Activated naive CD8-positive, alpha-beta T cell treated with anti-CD3 and anti-CD28 coated beads for 36 hours (primary cell): ENCODE results near the gene CES3. TPM values are rescaled to one million over a fixed set of nuclear protein-coding genes. Genes with fewer than 3 reads are reported as not detected.
"Not testable (repeated sequence)": the region's sequence is repeated elsewhere in the genome, so short reads cannot be mapped to it uniquely, and the experiment has no call there.

Experiments
- DNase-seq: peaks from one replicate; pipeline ENCODE4 v3.0.0; 2021
- H3K27ac Mint-ChIP-seq: one replicate; pipeline ENCODE4 v1.8.0; 2022; ENCODE audit warnings: mild to moderate bottlenecking, moderate library complexity, mixed read lengths
- H3K27me3 Mint-ChIP-seq: one replicate; pipeline ENCODE4 v1.8.0; 2022; ENCODE audit warnings: mild to moderate bottlenecking, mixed read lengths
- H3K36me3 Mint-ChIP-seq: one replicate; pipeline ENCODE4 v1.8.0; 2021; ENCODE audit warnings: mild to moderate bottlenecking, mixed read lengths
- H3K4me1 Mint-ChIP-seq: one replicate; pipeline ENCODE4 v1.8.0; 2021; ENCODE audit warnings: mixed read lengths
- H3K4me3 Mint-ChIP-seq: one replicate; pipeline ENCODE4 v1.8.0; 2022; ENCODE audit warnings: mild to moderate bottlenecking, moderate library complexity, mixed read lengths
- H3K9me3 Mint-ChIP-seq: one replicate; pipeline ENCODE4 v1.8.0; 2022; ENCODE audit warnings: mixed read lengths
- total RNA-seq, 2 experiments: library from RNA; stranded (reverse); gene quantifications; one replicate each; pipeline ENCODE4 v1.2.3, GENCODE V29; 2021

CES3 gene
- total RNA-seq, 2 experiments from 2014 or later: 0.43 to 0.80 TPM

DNA sequence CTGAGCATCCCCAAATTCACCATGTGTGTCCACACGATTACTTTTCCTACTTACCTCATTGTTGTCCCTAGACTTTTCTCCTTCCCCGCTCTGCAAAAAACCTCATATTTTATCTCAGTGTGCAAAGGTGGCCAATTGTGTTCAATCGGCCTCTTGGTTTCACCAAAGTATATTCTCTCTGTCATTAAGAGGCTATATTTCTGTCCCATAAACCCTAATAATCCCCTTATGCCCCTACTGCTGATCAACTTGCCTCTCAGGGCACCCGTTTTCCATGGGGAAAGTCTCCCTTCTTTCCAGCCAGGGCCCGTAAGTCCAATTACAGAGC is 14.1 kb upstream of the CES3 start:
- Mint-ChIP-seq H3K4me3 (no peak overlapping the region), H3K36me3 (peaks cover 3% of the 10 kb centered on the region), H3K9me3 (no peaks in the 10 kb centered on the region), H3K27me3 (peaks cover 38% of the 10 kb centered on the region), H3K27ac (no peak overlapping the region), H3K4me1 (peaks cover 20% of the 10 kb centered on the region)
- DNase-seq: no peak

DNA sequence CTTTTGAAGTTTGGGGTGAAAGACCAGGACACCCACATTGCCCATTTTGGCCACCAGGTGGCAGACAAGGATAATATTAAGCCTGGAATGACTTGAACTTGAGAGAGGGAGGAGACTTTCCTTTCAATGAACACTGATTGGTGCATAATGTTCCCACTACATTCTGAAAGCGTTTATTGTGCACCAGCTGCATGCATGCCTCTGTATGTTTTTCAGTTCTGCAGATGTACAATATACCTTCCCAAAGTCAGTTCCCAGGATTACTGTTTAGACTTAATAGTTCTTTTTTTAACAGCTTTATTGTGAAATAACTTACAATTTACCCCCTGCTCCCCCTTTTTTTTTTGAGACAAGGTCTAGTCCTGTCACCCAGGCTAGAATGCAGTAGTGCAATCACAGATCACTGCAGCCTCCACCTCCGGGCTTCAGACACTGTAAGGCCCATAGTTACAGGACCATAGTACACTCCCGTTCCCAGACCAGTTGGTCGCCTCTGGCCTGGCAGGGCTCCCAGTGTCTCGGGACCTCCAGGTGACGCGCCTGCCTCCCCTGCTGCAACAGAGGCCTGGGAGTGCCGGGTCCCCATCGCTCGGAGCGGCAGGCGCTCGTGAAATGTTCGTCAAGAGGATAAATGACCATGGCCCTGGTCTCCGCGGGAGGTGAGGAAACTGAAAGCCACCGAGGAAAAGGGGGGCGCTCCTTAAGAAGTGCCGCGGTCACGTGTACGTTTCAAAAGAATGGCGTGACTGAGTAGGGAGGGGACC is 13.6 kb upstream of the CES3 start:
- no peak overlapping the region for H3K27ac Mint-ChIP-seq

DNA sequence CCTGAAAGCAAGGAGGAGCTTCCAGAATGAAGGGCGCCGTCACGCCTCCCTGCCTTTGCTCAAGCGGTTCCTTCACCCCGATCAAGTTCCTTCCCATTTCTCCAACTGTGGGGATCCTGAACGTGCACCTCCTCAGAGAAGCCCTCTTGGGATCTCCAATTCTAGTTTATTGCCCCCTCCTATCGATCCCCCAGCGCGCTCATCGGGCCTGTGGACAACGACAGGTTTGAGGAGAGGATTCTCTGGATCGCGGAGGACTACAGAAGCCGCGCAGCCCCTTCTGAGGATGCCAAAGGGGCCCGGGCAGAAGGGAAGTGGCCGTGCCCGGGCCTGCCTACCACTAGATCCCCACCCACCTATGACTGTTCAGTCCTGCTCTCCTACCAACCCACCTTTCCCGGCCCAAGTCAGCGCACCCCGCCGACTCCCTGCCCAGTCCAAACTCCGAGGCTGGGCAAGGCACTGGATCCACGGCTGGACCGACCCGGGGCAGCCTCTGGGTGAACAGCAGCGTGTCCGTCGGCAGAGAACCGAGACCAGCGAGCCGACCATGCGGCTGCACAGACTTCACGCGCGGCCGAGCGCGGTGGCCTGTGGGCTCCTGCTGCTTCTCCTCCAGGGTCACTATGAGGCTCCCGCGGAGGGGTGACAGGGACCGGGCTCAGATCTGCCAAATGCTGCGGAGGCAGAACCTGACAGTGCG is 12.8 kb upstream of the CES3 start:
- Mint-ChIP-seq H3K9me3 (no peaks in the 10 kb centered on the region), H3K27me3 (peaks cover 41% of the 10 kb centered on the region), H3K36me3 (no peaks in the 10 kb centered on the region), H3K4me3 (peak overlapping the region; percentile 83), H3K27ac (no peak overlapping the region), H3K4me1 (peaks cover 20% of the 10 kb centered on the region)
- no peak for DNase-seq

More for the DNA sequence above, 13.6 kb upstream of the CES3 start:
- peaks cover 40% of the 10 kb centered on the region for H3K27me3 Mint-ChIP-seq
- peak overlapping the region; percentile 83 for H3K4me3 Mint-ChIP-seq
- peaks cover 20% of the 10 kb centered on the region for H3K4me1 Mint-ChIP-seq
- H3K9me3 Mint-ChIP-seq: no peaks in the 10 kb centered on the region
- peaks cover 3% of the 10 kb centered on the region for H3K36me3 Mint-ChIP-seq
- peak; percentile 81 for DNase-seq

DNA sequence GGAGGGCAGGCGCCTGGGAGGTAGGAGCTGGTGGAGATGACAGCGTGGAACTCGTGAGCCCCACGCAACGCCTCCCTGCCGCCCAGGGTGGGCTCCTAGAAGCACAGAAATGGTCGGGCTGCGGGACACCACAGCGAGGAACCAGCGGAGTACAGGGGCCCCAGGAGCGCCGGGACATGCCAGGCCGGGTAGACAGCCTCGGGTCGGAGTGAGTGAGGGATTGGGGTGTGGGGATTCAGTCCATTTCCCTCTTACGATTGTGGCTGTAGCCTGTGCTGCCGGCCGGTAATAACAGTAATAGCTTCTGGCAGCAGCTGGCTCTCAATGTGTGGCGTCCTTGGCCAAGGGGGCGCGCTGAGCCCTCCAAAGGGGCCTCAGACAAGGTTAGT is 12.2 kb upstream of the CES3 start:
- peak overlapping the region; percentile 83 for H3K4me3 Mint-ChIP-seq
- no peaks in the 10 kb centered on the region for H3K9me3 Mint-ChIP-seq
- peaks cover 46% of the 10 kb centered on the region for H3K27me3 Mint-ChIP-seq
- H3K4me1 Mint-ChIP-seq: peaks cover 20% of the 10 kb centered on the region
- H3K36me3 Mint-ChIP-seq: no peaks in the 10 kb centered on the region
- no peak overlapping the region for H3K27ac Mint-ChIP-seq
- DNase-seq: no peak

DNA sequence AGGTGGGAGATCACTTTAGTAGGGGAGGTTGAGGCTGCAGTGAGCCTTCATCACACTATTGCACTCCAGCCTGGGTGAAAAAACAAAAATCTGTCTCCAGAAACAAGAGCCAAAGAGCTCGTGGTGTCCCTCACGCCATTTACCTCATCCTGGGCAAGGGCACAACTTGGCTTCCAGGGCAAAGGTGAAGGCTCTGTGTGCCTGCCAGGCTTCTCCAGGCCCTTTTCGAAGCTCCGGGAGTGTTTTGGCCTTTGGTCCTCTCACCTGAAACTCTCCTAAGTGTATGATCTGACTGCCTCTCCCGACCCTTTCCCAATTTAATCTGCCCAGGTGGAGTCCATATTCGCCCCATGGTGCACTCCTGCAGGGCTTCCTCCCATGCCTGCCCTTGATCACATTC is 11.6 kb upstream of the CES3 start:
- no peaks in the 10 kb centered on the region for H3K36me3 Mint-ChIP-seq
- no peak overlapping the region for H3K4me3 Mint-ChIP-seq
- DNase-seq: no peak
- H3K4me1 Mint-ChIP-seq: peaks cover 20% of the 10 kb centered on the region
- H3K27ac Mint-ChIP-seq: no peak overlapping the region
- peaks cover 50% of the 10 kb centered on the region for H3K27me3 Mint-ChIP-seq
- no peaks in the 10 kb centered on the region for H3K9me3 Mint-ChIP-seq

DNA sequence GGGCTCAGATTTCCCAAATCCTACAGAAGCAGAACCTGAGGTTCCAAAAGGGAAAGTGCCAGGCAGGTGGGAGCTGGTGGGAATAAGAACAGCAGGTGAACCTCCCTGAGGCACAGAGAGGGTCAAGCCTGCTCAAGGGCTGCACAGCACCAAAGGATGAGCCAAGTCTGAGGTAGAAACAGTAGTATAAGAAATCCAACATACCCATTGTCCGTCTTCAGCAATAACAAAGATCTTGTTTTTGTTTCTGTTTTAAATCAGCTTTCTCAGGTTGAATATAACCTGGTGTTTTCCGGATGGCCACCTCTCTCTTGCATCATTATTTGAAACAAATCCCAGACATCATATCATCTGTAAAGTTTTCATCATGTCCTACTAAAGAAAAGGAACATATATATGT is 10.6 kb upstream of the CES3 start:
- H3K36me3 Mint-ChIP-seq: no peaks in the 10 kb centered on the region
- peaks cover 53% of the 10 kb centered on the region for H3K27me3 Mint-ChIP-seq
- peaks cover 20% of the 10 kb centered on the region for H3K4me1 Mint-ChIP-seq
- H3K27ac Mint-ChIP-seq: no peak overlapping the region
- H3K9me3 Mint-ChIP-seq: no peaks in the 10 kb centered on the region
- H3K4me3 Mint-ChIP-seq: no peak overlapping the region
- no peak for DNase-seq

DNA sequence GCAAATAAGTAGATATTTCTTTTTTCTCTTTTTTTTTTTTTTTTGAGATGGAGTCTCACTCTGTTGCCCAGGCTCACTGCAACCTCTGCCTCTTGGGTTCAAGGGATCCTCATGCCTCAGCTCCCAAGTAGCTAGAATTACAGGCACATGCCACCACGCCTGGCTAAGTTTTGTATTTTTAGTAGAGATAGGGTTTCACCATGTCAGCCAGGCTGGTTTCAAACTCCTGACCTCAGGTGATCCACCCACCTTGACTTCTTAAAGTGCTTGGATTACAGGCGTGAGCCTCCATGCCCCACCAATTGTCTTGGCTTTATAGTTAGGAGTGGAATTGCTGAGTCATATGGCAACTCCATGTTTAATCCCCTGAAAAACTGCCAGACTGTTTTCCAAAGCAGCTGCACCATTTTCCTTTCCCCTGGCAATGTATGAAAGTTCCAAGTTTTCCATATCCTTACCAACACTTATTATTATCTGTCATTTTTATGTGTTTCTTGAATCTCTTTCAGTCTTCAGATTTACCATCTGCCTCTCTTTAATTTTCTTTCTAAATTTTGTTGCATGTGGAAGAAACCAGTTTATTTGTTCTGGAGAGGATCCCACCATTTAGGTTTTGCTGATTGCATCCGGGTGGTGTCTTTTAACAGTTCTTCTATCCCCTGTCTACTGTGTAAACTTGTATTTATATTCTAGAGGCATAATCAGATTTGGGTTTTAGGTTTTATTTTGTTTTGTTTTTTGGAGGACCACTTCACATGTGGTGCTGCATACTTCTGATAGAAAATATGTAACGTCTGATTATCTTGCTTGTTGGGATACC is 9.9 kb upstream of the CES3 start:
- Mint-ChIP-seq H3K27ac (no peak overlapping the region), H3K9me3 (no peaks in the 10 kb centered on the region), H3K36me3 (no peaks in the 10 kb centered on the region), H3K27me3 (peaks cover 57% of the 10 kb centered on the region), H3K4me3 (no peak overlapping the region), H3K4me1 (peaks cover 20% of the 10 kb centered on the region)
- no peak for DNase-seq

DNA sequence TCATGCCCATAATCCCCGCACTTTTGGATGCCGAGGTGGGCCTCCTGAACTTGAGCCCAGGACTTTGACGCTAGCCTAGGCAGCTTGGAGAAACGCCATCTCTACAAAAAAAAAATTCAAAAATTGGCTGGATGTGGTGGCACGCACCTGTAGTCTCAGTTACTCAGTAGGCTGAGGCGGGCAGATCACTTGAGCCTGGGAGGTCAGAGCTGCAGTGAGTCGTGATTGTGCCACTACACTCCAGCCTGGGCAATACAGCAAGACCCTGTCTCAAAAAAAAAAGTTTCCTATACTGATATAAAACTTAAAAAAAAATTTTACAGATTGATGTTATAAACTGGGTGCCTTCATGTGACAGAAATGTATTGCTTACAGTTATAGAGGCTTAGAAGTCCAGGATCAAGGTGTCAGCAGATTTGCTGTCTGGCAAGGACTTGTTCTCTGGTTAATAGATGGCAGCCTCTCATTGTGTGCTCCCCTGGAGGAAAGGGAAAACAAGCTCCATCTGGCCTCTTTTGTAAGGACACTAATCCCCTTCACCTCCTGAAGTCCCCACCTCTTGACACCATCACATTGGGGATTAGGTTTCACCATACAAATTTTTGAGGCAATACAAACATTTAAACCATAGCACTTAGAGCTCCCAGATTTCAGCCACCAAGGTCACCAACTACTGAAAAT is 8.5 kb upstream of the CES3 start:
- Mint-ChIP-seq H3K27me3 (peaks cover 57% of the 10 kb centered on the region), H3K36me3 (no peaks in the 10 kb centered on the region), H3K4me3 (no peak overlapping the region), H3K27ac (no peak overlapping the region), H3K9me3 (no peaks in the 10 kb centered on the region), H3K4me1 (peaks cover 18% of the 10 kb centered on the region)
- no peak for DNase-seq

DNA sequence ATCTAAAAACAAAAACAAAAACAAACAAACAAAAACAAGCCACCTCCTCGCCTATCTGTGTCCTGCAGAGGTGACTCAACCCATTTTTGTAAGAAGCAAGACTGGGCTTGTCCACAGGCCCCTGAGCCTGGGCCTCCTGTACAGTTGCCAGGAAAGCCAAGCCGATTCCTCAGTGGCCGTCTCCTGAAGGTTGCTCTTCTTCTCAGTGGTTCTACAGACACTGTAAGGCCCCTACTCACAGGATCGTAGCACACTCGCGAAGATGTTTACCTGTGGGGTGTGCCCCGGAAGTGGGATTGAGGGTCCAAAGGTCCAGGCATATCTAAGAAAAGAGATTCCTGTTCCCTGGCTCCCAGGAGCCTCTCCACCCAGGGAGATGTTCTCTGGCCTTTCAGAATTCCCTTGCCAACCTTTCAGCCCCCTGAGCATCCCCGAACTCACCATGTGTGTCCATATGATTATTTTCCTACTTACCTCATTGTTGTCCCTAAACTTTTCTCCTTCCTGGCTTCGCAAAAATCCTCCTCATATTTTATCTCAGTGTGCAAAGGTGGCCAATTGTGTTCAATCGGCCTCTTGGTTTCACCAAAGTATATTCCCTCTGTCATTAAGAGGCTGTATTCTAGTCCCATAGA is 7.5 kb upstream of the CES3 start:
- Mint-ChIP-seq H3K4me1 (peaks cover 12% of the 10 kb centered on the region), H3K4me3 (no peak overlapping the region), H3K36me3 (no peaks in the 10 kb centered on the region), H3K27ac (no peak overlapping the region), H3K9me3 (no peaks in the 10 kb centered on the region), H3K27me3 (peaks cover 50% of the 10 kb centered on the region)
- no peak for DNase-seq

DNA sequence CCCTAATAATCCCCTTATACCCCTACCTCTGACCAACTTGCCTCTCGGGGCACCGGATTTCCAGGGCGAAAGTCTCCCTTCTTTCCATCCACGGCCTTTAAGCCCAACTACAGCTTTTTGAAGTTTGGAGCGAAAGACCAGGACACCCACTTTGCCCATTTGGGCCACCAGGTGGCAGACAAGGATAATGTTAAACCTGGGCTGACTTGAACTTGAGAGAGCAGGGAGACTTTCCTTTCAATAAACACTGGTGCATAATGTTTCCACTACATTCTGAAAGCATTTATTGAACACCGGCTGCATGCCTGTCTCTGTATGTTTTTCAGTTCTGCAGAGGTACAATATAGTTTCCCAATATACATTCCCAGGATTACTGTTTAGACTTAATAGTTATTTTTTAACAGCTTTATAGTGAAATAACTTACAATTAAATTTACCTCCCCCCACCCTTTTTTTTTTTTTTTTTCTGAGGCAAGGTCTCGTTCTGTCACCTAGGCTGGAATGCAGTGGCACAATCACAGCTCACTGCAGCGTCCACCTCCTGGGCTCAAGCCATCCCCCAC is 6.9 kb upstream of the CES3 start:
- Mint-ChIP-seq H3K27ac (no peak overlapping the region), H3K27me3 (peaks cover 44% of the 10 kb centered on the region)
- DNase-seq: peak; percentile 72

DNA sequence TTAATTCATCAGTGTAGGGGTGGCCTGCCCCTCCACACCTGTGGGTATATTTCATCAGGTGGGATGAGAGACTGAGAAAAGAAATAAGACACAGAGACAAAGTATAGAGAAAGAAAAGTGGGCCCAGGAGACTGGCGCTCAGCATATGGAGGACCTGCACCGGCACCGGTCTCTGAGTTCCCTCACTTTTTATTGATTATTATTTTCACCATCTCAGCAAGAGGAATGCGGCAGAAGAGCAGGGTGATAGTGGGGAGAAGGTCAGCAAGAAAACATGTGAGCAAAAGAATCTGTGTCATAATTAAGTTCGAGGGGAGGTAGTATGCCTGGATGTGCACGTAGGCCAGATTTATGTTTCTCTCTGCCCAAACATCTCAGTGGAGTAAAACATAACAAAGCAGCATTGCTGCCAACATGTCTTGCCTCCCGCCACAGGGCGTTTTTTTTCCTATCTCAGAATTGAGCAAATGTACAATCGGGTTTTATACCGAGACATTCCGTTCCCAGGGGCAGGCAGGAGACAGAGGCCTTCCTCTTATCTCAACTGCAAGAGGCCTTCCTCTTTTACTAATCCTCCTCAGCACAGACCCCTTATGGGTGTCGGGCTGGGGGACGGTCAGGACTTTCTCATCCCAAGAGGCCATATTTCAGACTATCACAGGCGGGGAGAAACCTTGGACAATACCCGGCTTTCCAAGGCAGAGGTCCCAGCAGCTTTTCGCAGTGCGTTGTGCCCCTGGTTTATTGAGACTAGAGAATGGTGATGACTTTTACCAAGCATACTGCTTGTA is 5.5 kb upstream of the CES3 start:
- not testable (repeated sequence) for H3K27ac Mint-ChIP-seq, H3K36me3 Mint-ChIP-seq, DNase-seq, H3K4me1 Mint-ChIP-seq, H3K9me3 Mint-ChIP-seq, H3K4me3 Mint-ChIP-seq
- H3K27me3 Mint-ChIP-seq: peaks cover 30% of the 10 kb centered on the region

More for the DNA sequence above, 6.9 kb upstream of the CES3 start:
- Mint-ChIP-seq H3K36me3 (no peaks in the 10 kb centered on the region), H3K9me3 (no peaks in the 10 kb centered on the region), H3K4me3 (no peak overlapping the region), H3K4me1 (peaks cover 14% of the 10 kb centered on the region)

DNA sequence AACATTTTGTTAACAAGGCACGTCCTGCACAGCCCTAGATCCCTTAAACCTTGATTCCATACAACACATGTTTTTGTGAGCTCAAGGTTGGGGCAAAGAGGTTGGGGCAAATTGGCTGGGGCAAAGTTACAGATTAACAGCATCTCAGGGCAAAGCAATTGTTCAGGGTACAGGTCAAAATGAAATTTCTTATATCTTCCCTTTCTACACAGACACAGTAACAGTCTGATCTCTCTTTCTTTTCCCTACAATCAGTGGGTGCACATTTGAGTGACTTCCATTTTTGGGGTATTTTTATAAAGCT is 5.0 kb upstream of the CES3 start:
- H3K27ac Mint-ChIP-seq, H3K4me1 Mint-ChIP-seq, DNase-seq, H3K36me3 Mint-ChIP-seq, H3K4me3 Mint-ChIP-seq, H3K9me3 Mint-ChIP-seq: not testable (repeated sequence)
- peaks cover 27% of the 10 kb centered on the region for H3K27me3 Mint-ChIP-seq

DNA sequence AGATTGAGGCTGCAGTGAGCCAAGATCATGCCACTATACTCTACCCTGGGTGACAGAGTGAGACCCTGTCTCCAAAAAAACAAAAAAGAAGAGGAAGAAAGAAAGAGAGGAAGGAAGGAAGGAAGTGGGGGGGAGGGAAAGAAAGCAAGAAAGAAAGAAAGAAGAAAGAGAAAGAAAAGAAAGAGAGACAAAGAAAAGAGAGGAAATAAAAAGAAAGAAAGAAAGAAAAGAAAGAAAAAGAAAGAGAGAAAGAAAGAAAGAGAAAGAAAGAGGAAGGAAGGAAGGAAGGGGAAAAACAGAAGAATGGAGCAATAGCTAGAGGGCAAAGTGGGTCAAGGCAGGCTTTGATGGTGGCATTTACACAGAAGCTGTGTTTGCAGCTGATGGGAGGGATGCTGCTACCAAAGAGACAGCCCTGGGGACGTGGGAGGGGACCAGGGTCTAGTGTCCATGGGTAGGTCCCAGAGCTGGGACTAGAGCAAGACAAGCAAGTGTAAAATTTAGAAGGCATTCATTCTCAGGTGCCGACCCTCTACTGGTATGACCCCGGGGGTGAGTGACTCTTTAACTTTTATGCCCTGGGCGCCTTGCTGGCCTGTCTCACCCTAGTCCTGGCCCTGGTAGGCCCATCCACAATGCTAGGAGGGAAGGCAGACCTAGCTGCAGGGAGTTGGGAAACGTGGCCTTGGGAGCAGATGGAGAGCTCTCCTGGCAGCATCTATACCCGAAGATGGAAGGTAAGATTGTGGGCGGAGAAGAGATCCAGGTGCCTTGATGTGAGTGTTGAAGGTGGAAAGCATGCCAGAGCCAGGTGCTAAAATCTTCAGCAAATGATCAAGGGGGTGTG is 2.0 kb upstream of the CES3 start:
- no peak for DNase-seq
- Mint-ChIP-seq H3K4me1 (peaks cover 10% of the 10 kb centered on the region), H3K27me3 (peaks cover 8% of the 10 kb centered on the region), H3K4me3 (no peak overlapping the region), H3K9me3 (no peaks in the 10 kb centered on the region), H3K27ac (no peak overlapping the region), H3K36me3 (no peaks in the 10 kb centered on the region)
